Stomach smooth muscle (tissue), 2 donors: ENCODE data around the gene CPOX.

ENCODE experiments used
- H3K27ac ChIP-seq: one replicate; pipeline ENCODE4 v1.7.0; 2013; ENCODE audit warnings: mild to moderate bottlenecking, low read length, inconsistent platforms
- H3K27me3 ChIP-seq, 2 donors: one replicate each; pipeline ENCODE4 v1.7.0; 2013; ENCODE audit warnings: low read length in 2 of 2; ENCODE audit not compliant: insufficient read depth in 2 of 2, control insufficient read depth in 1 of 2
- H3K36me3 ChIP-seq, 2 donors: one replicate each; pipeline ENCODE4 v1.7.0; 2013; ENCODE audit warnings: low read length in 2 of 2; ENCODE audit not compliant: control insufficient read depth in 2 of 2, insufficient read depth in 2 of 2
- H3K4me1 ChIP-seq: one replicate; pipeline ENCODE4 v1.7.0; 2013; ENCODE audit warnings: low read length; ENCODE audit not compliant: control insufficient read depth, insufficient read depth
- H3K4me3 ChIP-seq, 2 donors: one replicate each; pipeline ENCODE4 v1.7.0; 2013; ENCODE audit warnings: low read length in 2 of 2
- H3K9ac ChIP-seq, 2 donors: one replicate each; pipeline ENCODE4 v1.7.0; 2013; ENCODE audit warnings: low read length in 2 of 2, mild to moderate bottlenecking in 1 of 2
- H3K9me3 ChIP-seq, 2 donors: one replicate each; pipeline ENCODE4 v1.7.0; 2013; ENCODE audit warnings: low read length in 2 of 2; ENCODE audit not compliant: control insufficient read depth in 2 of 2
- donor health status: healthy.
- donor health status: Pancreatic carcinoma.

The CPOX gene

DNA sequence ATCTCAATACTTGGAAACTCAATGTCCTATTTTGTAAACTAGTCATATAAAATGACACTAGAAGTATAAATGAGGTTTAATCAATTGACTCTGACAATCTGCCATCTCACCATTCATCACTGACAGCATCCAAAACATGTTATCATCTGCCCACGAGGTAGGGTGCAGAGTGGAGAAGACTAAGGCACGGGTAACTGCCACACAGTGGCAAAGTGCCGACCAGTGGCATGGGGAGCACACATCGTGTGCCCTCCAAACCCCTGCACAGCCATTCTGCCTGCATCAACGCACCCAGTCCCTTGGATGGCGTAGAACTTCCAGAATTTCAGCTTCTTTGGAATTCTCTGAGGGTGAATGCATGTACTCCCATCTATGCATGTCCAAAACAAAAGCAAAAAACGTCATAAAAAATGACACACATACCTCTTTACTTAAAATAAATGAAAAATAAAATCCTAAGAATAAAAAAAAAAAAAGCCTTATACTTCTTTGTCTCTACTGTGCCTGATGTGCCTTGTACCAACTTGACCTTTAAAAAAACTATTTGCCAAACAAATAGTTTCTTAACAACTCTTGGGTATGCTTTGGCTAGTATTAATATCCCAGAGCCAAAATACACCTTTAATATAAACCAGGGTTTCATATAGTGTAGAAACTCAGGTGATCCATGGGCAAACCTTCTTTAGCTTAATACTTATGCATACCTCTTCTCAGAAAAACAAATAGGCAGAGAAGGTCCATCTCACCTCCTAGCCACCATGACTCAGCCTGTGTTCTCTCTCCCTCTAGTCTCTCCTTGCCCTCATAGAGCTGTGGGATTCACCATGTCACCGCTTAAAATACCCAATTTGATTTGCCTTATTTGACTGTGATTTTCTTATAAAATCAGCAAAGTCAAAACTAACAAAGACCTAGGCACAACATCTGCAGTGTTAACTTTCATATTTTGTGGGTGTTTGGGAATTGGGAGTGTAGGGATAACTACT lies 12.7 kb downstream of the CPOX start:
- H3K4me1 ChIP-seq: no peaks in the 10 kb centered on the region
- no peak overlapping the region for H3K4me3 ChIP-seq
- no peaks in the 10 kb centered on the region for H3K27me3 ChIP-seq
- H3K27ac ChIP-seq: no peak overlapping the region
- no peaks in the 10 kb centered on the region for H3K9me3 ChIP-seq
- H3K9ac ChIP-seq: no peak overlapping the region
- peaks cover 15 to 24% of the 10 kb centered on the region in 2 donors for H3K36me3 ChIP-seq

DNA sequence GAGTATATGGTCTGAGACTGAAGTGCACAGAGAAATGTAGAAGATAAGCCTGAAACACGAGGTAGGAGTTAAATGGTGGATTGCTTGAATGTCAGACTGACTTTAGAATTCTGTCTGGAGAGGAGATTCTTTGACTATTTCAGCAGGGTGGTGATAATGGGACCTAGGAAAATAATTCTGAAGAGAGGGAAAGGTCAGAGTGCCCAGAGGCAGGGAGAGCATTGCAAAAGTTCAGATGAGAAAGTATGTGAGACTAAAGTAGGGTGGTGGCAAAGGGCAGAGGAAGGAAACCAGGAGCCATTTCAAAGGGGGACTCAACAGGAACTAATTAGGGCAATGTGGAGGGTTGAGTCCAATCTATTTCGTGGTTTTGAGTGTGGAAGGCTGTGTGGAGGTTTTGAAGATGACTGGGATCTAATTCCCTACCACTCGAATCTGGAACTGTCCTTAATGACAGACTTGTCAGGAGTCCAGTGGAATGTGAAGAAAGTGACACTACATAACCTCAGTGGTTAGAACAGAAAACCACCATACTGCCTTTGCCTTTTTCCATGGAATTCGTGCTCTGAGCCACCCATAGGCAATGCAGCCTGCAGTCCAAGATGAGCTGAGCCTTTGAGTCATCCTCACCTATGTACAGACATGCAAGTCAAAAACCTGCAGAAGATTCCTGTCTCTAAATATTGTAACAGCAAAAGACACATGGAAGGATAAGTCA lies 16.1 kb downstream of the CPOX start:
- Histone ChIP-seq H3K27me3 (no peaks in the 10 kb centered on the region), H3K9me3 (no peaks in the 10 kb centered on the region), H3K36me3 (peaks cover 7 to 12% of the 10 kb centered on the region in 2 donors), H3K27ac (no peak overlapping the region), H3K4me1 (no peaks in the 10 kb centered on the region), H3K9ac (no peak overlapping the region), H3K4me3 (no peak overlapping the region)

DNA sequence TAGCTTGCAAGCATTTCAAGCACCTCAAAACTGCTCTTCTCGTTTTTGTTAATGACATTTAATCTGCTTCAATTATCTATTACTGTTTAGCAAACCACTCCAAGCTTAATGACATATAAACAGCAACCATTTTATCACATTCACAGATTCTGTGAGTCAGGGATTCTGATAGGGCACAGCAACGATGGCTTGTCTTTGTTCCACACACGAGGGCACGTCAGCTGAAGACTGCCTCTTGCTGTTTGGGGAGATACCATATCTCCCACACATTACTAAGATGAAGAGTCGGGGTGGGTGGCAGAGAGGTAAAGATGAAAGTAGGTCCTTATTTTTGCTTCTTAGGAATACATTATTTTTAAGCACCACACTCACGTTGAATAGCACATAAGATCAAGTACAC lies 19.3 kb downstream of the CPOX start:
- H3K9ac ChIP-seq: no peak overlapping the region
- H3K27ac ChIP-seq: no peak overlapping the region
- no peak overlapping the region for H3K4me3 ChIP-seq
- no peaks in the 10 kb centered on the region for H3K9me3 ChIP-seq
- H3K36me3 ChIP-seq: peaks cover 4 to 6% of the 10 kb centered on the region in 2 donors
- H3K27me3 ChIP-seq: no peaks in the 10 kb centered on the region
- no peaks in the 10 kb centered on the region for H3K4me1 ChIP-seq

DNA sequence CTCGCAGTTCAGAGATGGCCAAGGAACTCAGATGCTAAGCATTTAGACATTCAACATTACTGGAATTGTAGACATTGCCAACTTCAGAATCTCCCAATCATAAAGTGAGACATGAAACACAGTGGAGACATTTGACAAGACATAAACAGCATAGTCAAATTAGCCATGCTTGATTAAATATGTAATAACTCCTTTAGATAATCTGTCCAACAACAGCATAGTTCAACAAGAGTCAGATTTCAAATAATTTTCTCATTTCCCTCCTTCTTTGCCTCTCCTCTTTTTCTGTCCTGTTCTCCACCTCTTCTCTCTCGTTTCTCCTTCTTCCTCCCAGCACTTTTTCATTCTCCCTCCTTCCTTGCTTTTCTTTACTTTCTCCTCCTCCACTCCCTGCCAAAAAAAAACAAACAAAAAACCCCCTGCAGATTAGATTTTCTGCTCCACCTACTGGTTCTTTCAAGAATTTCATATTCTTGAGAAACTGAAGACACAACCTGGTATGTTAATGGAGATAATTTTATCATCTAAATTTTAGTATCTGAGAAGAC lies 20.2 kb downstream of the CPOX start:
- no peak overlapping the region for H3K27ac ChIP-seq
- no peaks in the 10 kb centered on the region for H3K9me3 ChIP-seq
- H3K4me3 ChIP-seq: no peak overlapping the region
- H3K4me1 ChIP-seq: no peaks in the 10 kb centered on the region
- no peaks in the 10 kb centered on the region for H3K27me3 ChIP-seq
- H3K9ac ChIP-seq: no peak overlapping the region
- no peaks in the 10 kb centered on the region for H3K36me3 ChIP-seq

DNA sequence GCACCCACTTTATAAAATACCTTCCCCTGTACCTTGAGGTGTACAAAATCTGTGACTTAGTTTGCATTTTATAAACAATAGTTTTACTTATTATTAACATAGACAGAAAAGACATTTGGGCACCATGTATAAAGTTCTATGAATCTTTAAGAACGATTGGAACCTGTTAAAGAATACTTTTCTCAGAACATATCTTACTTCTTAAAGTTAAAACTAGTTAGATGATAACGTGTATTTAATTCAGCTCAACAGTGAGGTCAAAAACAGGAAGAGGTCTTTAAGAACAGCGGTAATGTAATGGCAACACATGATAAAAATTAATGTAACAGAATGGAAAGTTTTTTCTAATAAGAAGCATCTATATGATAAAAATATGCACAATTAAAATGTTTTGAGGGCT lies 25.0 kb downstream of the CPOX start:
- no peak overlapping the region for H3K9ac ChIP-seq
- H3K9me3 ChIP-seq: no peaks in the 10 kb centered on the region
- H3K4me1 ChIP-seq: no peaks in the 10 kb centered on the region
- no peaks in the 10 kb centered on the region for H3K27me3 ChIP-seq
- H3K4me3 ChIP-seq: no peak overlapping the region
- H3K27ac ChIP-seq: no peak overlapping the region
- no peaks in the 10 kb centered on the region for H3K36me3 ChIP-seq

DNA sequence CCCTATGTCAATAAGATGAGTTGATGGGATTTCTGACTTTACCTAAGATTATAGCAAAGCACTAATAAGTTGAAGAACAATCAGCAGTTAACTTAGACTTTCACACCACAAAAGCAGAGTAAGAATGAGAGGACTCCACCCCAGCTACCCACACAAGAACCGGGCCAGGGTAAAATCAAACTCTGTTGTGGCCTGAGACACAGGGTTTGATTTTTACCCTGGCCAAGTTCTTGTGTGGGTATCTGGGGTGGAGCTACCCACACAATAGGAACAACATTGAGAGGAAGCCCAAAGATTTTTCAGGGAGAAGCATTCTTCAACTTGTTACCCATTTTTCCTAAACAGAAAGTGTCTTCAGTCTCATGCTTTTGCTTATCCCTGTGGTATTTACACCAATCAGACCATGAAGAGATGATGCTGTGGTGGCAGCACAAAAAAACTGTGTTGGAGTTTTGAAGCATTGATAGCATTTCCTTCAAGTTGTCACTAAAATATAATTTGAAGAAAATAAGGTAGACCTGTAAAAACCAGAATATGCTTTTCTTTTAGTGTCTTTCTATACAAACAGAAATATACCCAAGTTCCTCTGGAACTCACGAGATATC lies 25.6 kb downstream of the CPOX start:
- Histone ChIP-seq H3K4me3 (no peak overlapping the region), H3K9me3 (no peaks in the 10 kb centered on the region), H3K27me3 (no peaks in the 10 kb centered on the region), H3K27ac (no peak overlapping the region), H3K9ac (no peak overlapping the region), H3K36me3 (no peaks in the 10 kb centered on the region), H3K4me1 (no peaks in the 10 kb centered on the region)

DNA sequence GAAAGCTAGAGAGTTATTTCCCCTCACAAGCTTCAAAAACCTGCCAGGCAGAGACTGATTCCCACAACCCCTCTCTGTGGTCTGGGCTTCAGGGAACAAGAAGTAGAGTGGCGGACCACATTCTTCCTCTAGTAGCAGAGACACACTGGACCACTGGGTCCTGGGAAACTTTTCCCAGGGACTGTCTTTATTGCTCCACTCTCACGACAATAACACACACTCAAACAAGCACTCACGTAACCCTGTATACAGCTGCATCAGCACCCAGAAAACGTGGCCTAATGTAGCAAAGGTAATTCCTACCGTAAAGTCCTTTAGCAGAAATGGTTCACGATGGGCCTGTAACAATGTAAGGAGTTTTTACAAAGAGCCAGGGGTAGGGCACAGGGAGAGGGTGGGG lies 27.6 kb downstream of the CPOX start:
- H3K27me3 ChIP-seq: no peaks in the 10 kb centered on the region
- H3K9me3 ChIP-seq: no peaks in the 10 kb centered on the region
- no peak overlapping the region for H3K9ac ChIP-seq
- no peak overlapping the region for H3K4me3 ChIP-seq
- no peaks in the 10 kb centered on the region for H3K4me1 ChIP-seq
- H3K27ac ChIP-seq: no peak overlapping the region
- H3K36me3 ChIP-seq: no peaks in the 10 kb centered on the region

DNA sequence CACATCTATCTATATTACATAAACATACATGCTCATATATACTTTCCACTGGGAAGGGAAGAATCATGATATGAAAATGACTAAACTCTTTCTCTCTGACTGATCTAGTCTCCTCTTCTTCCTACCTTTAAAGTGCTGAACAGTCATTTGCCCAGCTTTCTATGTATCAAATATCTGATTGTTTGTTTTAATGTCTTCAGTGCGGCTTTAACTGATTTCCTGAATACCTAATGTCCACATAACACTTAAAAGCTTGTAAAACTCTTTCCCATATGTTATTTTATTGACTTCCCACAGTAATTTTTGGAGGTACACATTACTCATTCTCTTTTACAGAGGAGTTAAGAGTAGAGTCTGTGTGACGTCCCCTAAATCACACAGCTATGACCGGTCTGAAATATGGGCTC lies 28.2 kb downstream of the CPOX start:
- Histone ChIP-seq H3K4me3 (no peak overlapping the region), H3K9ac (no peak overlapping the region), H3K27me3 (no peaks in the 10 kb centered on the region), H3K9me3 (no peaks in the 10 kb centered on the region), H3K36me3 (no peaks in the 10 kb centered on the region), H3K27ac (no peak overlapping the region), H3K4me1 (no peaks in the 10 kb centered on the region)

DNA sequence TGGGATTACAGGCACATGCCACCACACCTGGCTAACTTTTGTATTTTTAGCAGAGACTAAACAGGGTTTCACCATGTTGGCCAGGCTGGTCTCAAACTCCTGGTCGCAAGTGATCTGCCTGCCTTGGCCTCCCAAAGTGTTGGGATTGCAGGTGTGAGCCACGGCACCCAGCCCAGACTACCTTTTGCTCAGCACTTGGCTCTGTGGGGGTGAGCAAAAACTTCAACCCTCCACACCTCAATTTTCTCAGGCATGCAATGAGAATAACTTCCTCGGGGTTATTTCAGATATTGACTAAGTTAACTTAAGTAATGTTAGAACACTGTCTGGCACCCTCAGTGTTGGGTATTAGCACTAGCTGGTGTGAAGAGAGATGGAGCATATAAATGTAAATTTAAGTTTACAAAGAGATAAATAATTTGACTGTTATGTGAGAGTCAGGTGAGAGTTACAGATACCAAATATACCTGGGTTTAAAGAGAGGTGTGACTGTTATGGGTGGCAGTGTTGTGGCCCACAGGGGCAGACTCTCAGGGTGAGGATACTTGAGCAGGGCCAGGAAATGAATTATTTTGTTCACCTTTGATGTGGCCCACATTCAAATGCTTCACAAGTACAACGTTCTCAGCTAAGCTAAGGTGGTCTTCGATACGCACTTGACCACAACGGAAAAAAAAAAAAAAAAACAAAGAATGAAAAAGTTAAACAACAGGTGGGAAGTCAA lies 29.0 kb downstream of the CPOX start:
- Histone ChIP-seq H3K27ac (no peak overlapping the region), H3K36me3 (no peaks in the 10 kb centered on the region), H3K27me3 (no peaks in the 10 kb centered on the region), H3K9ac (no peak overlapping the region), H3K4me3 (no peak overlapping the region), H3K9me3 (no peaks in the 10 kb centered on the region), H3K4me1 (no peaks in the 10 kb centered on the region)

DNA sequence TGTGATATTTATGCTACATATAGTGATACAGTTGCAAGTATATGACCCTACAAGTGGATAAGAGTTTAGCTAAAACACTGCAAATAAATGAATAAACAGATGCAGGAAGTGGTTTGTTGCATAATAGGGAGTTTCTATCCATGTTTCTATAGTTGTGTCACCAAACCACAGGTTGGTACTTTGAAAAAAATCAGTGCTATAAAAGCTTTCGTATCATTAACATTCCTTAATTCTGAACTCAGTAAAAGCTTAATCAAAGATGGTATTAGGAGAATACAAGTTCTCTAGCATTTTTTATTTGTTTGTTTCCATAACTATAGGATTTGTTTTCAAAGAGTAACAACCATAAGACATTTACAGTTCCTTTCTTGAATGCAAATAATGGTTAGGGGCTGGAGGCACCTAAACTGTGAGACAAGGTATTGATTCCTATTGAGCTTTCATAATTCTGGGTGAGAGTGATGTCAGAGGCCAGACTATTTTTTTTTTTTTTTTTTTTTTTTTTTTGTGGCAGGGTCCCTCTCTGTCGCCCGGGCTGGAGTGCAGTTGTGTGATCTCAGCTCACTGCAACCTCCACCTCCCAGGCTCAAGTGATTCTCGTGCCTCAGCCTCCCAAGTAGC lies 29.6 kb downstream of the CPOX start:
- Histone ChIP-seq H3K9ac (no peak overlapping the region), H3K9me3 (no peaks in the 10 kb centered on the region), H3K4me3 (no peak overlapping the region), H3K27ac (no peak overlapping the region), H3K36me3 (no peaks in the 10 kb centered on the region), H3K27me3 (no peaks in the 10 kb centered on the region), H3K4me1 (no peaks in the 10 kb centered on the region)
